Right lobe of liver (tissue), 6 donors: Measurements from ENCODE around the gene BTBD16. TPM values are rescaled to one million over a fixed set of nuclear protein-coding genes. Genes with fewer than 3 reads are reported as not detected.

Experiments used
- ATAC-seq, 4 donors: fragments of 200-7000 bp; cut with Tn5 transposase; one replicate each; pipeline ENCODE4 v1.9.1; 2020; ENCODE audit warnings: mild to moderate bottlenecking in 4 of 4, moderate library complexity in 4 of 4
- DNase-seq, 3 donors: peaks; one replicate each; pipeline ENCODE4 v3.0.0-alpha.2; 2020
- H3K27ac ChIP-seq, 3 donors: fragments of 200-600 bp; one replicate each; pipeline ENCODE4 v1.8.0; 2022
- H3K27me3 ChIP-seq, 2 donors: fragments of 200-600 bp; one replicate each; pipeline ENCODE4 v1.8.0; 2022
- H3K36me3 ChIP-seq, 4 donors: fragments of 200-600 bp; sonication (generic) in 1 of 4; one replicate each; pipeline versions ENCODE4 v1.5.1 to v1.8.0; 2017 to 2022; ENCODE audit warnings: control low read depth in 1 of 4
- H3K4me1 ChIP-seq, 4 donors: fragments of 200-600 bp; sonication (generic) in 1 of 4; one replicate each; pipeline versions ENCODE4 v1.5.1 to v1.8.0; 2017 to 2022; ENCODE audit warnings: control low read depth in 1 of 4
- H3K4me3 ChIP-seq, 3 donors: fragments of 200-600 bp; one replicate each; pipeline ENCODE4 v1.8.0; 2022
- H3K9me3 ChIP-seq, 4 donors: fragments of 200-600 bp; sonication (generic) in 1 of 4; one replicate each; pipeline versions ENCODE4 v1.5.1 to v1.8.0; 2017 to 2022; ENCODE audit warnings: control low read depth in 1 of 4
- CTCF ChIP-seq, 4 donors: fragments of 200-600 bp in 3 of 4; fragments of 450-650 bp in 1 of 4; IDR thresholded peaks; one replicate each; pipeline versions ENCODE4 v1.5.1 to v1.8.0; 2016 to 2022; ENCODE audit warnings: antibody characterized with exemption in 4 of 4, mild to moderate bottlenecking in 2 of 4
- POLR2A ChIP-seq: fragments of 450-650 bp; IDR thresholded peaks from one replicate; pipeline ENCODE4 v1.6.1; 2017; ENCODE audit warnings: antibody characterized with exemption, mild to moderate bottlenecking
- WGBS: methylation state at CpG from one replicate; pipeline ENCODE4 v1.1.6; 2018; ENCODE audit warnings: low coverage, low lambda C conversion rate; ENCODE audit not compliant: insufficient coverage; ENCODE audit errors: missing lambda C conversion rate; 5-methylcytosine and 5-hydroxymethylcytosine counted together
- intact Hi-C, 2 donors: fragments of 100-400 bp; cut with DNase I; formaldehyde crosslinking; loops; one replicate each; pipeline versions ENCODE4 v1.11.2 to v1.14.1; 2022
- total RNA-seq, 6 experiments: library from RNA; depleted of rRNA in 2 of 6; stranded (reverse); fragments of >200 nt in 2 of 6; fragmentation: NEBNext Ultra II Directional in 3 of 6; extraction: Animal tissue kit (Norgen Biotek cat#: 25700) in 3 of 6; gene quantifications; one replicate each; pipeline versions ENCODE4 v1.1.0 to v1.2.4, GENCODE V29; 2016 to 2023
- donor health status: DM: no; HTN: yes; CAD: no.
- donor health status: DM: no; HTN: no; CAD: no.
- donor health status: DM: no; HTN: no; CAD: no.
- donor health status: DM: no; HTN: yes; CAD: no.
- donor health status: DM: no; HTN: yes; CAD: no.

Gene BTBD16
- total RNA-seq, 6 experiments from 2014 or later, result 0.98 to 3.0 (median 2.0) TPM

- ATAC-seq, result no peak
- WGBS, result 69% methylated on average over 3 of the region's 3 CpGs
Observed at GRCh38 chr10:122292376-122292775, 21.3 kb downstream of the BTBD16 start.

GRCh38 chr10:122293156-122293960, 22.3 kb downstream of the BTBD16 start:
- no peaks in the 10 kb centered on the region for H3K36me3 ChIP-seq
- DNase-seq, result no peak
- intact Hi-C loops, result loop anchor here in 1 of 2 donors (10.0 kb wide), 2 partner anchors 141 to 271 kb away; partner anchors contain the start of gene DMBT1
- 63% methylated on average over 6 of the region's 10 CpGs for WGBS
- H3K4me1 ChIP-seq, result no peaks in the 10 kb centered on the region
- H3K27ac ChIP-seq, result no peak overlapping the region
- TF ChIP-seq POLR2A, result no peak
- no peaks in the 10 kb centered on the region for H3K9me3 ChIP-seq
- no peaks in the 10 kb centered on the region for H3K27me3 ChIP-seq
- no peak overlapping the region for H3K4me3 ChIP-seq
- ATAC-seq, result no peak

More at GRCh38 chr10:122292376-122292775, 21.3 kb downstream of the BTBD16 start:
- H3K4me3 ChIP-seq, result no peak overlapping the region
- intact Hi-C loops, result loop anchor here in 1 of 2 donors (10.0 kb wide), 2 partner anchors 142 to 272 kb away; partner anchors contain the start of gene DMBT1
- TF ChIP-seq CTCF (IDR thresholded peaks at IDR 0.05) (no peak), POLR2A (no peak)
- H3K36me3 ChIP-seq, result no peaks in the 10 kb centered on the region
- H3K27me3 ChIP-seq, result no peaks in the 10 kb centered on the region
- no peaks in the 10 kb centered on the region for H3K9me3 ChIP-seq
- H3K4me1 ChIP-seq, result no peaks in the 10 kb centered on the region
- no peak overlapping the region for H3K27ac ChIP-seq
- no peak for DNase-seq

- Histone ChIP-seq H3K36me3 (no peaks in the 10 kb centered on the region), H3K27ac (no peak overlapping the region), H3K9me3 (no peaks in the 10 kb centered on the region), H3K27me3 (no peaks in the 10 kb centered on the region), H3K4me1 (peaks cover 0 to 1% (median 0%) of the 10 kb centered on the region in 4 donors), H3K4me3 (no peak overlapping the region)
- no peak for ATAC-seq
- no peak for TF ChIP-seq CTCF (IDR thresholded peaks at IDR 0.05)
- TF ChIP-seq POLR2A, result no peak
- WGBS, result 40% methylated on average over 1 of the region's 4 CpGs
- no peak for DNase-seq
- intact Hi-C loops, result loop anchor here in 1 of 2 donors (10.0 kb wide), 2 partner anchors 141 to 271 kb away; partner anchors contain the start of gene DMBT1
Observed at GRCh38 chr10:122293961-122294380, 22.9 kb downstream of the BTBD16 start.

- no peaks in the 10 kb centered on the region for H3K9me3 ChIP-seq
- H3K27me3 ChIP-seq, result no peaks in the 10 kb centered on the region
- intact Hi-C loops, result loop anchor here in 1 of 2 donors (10.0 kb wide), 2 partner anchors 140 to 270 kb away; partner anchors contain the start of gene DMBT1
- no peak for ATAC-seq
- 85% methylated on average over 6 of the region's 12 CpGs for WGBS
- TF ChIP-seq POLR2A, result no peak
- no peak for TF ChIP-seq CTCF (IDR thresholded peaks at IDR 0.05)
- no peaks in the 10 kb centered on the region for H3K36me3 ChIP-seq
- peaks cover 0 to 5% (median 0%) of the 10 kb centered on the region in 4 donors for H3K4me1 ChIP-seq
- H3K4me3 ChIP-seq, result no peak overlapping the region
- DNase-seq, result no peak
- no peak overlapping the region for H3K27ac ChIP-seq
Observed at GRCh38 chr10:122294511-122295450, 23.7 kb downstream of the BTBD16 start.
